OCI-LY3 (cell line): ENCODE data around the gene PRR11.

Source experiments
- EZH2phosphoT487 ChIP-seq: fragments of 200-600 bp; shearing (Covaris generic); IDR thresholded peaks from 2 replicates; pipeline ENCODE4 v1.6.1; 2018; ENCODE audit warnings: antibody characterized with exemption, mixed run types, low read depth
- TF ChIP-seq, protein P1 (sequence below): fragments of 200-600, 300-600 bp; sonication (generic); IDR thresholded peaks from 2 replicates; pipeline ENCODE4 v1.5.1; 2014; ENCODE audit warnings: antibody characterized with exemption, low read length, low read depth

DNA sequence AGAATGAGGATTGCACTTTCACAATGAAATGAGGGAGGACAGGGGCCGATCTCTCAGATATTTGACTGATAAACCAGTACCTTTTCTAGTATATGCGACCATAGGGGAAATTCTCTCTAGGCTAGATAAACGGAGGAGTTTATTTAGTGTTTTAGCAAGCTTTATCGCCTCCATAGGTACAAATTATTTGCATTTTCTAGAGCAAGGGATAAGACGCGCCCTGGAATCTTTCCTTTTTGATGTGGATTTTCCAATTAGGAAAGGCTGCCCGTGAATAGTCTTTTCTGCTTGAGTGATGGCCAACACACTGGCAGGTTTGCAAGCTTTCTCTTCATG is 64.4 kb downstream of the PRR11 start:
- TF ChIP-seq, protein P1, sequence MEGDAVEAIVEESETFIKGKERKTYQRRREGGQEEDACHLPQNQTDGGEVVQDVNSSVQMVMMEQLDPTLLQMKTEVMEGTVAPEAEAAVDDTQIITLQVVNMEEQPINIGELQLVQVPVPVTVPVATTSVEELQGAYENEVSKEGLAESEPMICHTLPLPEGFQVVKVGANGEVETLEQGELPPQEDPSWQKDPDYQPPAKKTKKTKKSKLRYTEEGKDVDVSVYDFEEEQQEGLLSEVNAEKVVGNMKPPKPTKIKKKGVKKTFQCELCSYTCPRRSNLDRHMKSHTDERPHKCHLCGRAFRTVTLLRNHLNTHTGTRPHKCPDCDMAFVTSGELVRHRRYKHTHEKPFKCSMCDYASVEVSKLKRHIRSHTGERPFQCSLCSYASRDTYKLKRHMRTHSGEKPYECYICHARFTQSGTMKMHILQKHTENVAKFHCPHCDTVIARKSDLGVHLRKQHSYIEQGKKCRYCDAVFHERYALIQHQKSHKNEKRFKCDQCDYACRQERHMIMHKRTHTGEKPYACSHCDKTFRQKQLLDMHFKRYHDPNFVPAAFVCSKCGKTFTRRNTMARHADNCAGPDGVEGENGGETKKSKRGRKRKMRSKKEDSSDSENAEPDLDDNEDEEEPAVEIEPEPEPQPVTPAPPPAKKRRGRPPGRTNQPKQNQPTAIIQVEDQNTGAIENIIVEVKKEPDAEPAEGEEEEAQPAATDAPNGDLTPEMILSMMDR: no peak
- no peak for TF ChIP-seq EZH2phosphoT487
